HG03196 (cell line): Measurements from ENCODE around the gene ZMYM5.
"Not testable (repeated sequence)": the region's sequence is repeated elsewhere in the genome, so short reads cannot be mapped to it uniquely, and the experiment has no call there.

ENCODE experiments used
- ATAC-seq: cut with Tn5 transposase; IDR thresholded peaks from one replicate; pipeline ENCODE4 v1.9.1; 2021; ENCODE audit not compliant: unreplicated experiment

ZMYM5 gene

GRCh38 chr13:19863323-19864023 is at the start of gene ZMYM5:
Gene ZMYM5 (minus strand): TSS chr13:19863649. CDS start chr13:19852180, 11,469 bp downstream.
- peak; percentile 81 for ATAC-seq

DNA sequence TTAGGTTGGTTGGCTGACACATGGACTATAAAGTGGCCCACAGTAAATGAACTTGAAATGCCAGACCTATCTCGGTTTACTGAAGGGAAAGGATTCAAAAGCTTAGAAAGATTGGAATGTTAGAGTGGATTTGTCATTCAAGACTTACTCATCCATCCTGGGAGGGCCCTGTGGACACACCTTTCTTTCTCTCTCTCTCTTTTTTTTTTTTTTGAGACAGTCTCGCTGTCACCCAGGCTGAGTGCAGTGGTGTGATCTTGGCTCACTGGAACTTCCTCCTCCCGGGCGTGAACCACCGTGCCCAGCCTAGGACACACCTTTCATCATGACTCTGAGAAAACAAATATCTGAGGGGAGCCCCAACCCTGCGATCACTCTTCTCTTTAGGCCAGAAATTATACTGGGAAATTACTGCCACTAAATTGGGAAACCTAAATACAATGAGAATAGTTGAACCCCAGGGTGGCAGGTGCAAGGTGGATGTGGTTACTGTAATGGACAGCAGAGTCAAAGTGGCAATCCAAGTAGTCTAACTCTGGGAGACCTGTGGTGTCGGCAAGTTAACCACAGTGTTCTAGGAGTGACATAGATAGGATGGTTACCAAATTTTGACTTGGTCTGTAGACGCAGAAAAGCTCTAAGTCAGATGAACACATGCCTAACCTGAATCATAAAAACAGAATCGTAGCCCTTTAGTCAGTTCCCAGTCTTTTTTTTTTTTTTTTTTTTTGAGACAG is 47.1 kb upstream of the ZMYM5 start:
- ATAC-seq: no peak

GRCh38 chr13:19908350-19908986 is 45.0 kb upstream of the ZMYM5 start:
- ATAC-seq: no peak

GRCh38 chr13:19905487-19906195 is 42.2 kb upstream of the ZMYM5 start:
- ATAC-seq: not testable (repeated sequence)

DNA sequence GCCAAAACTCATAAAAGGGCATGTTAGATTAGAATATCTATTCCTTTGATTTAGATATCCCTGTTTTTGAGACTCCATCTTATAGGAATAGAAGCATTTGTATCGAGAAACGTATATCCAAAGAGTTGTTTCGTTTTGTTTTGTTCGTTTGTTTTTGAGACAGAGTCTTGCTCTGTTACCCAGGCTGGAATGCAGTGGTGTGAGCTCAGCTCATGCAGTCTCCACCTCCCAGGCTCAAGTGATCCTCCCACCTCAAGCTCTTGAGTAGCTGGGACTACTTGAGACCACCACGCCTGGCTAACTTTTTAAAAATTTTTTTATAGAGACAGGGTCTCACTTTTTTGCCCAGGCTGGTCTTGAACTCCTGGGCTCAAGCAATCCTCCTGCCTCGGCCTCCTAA is 26.6 kb upstream of the ZMYM5 start:
- ATAC-seq: no peak

DNA sequence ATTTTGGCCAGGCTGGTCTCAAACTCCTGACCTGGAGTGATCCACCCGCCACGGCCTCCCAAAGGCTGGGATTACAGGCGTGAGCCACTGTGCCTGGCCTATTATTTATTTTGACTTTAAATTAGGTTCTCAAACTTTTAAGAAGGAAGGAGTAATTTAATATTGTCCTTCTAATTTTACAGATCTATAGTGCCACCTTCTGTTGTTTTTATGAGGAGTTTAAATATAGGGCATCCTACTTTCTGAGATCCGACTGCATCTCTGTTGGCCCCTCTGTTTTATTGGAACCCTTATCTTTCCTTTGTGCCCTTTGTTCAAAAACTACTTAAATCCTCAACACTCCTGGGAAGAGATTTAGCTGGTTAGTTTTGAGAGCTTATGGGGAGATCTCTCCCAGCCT is 25.4 kb upstream of the ZMYM5 start:
- no peak for ATAC-seq

- ATAC-seq: no peak
These were observed 18.8 kb upstream of the ZMYM5 start for GRCh38 chr13:19882231-19882630.

GRCh38 chr13:19881641-19882040 is 18.2 kb upstream of the ZMYM5 start:
- no peak for ATAC-seq

- ATAC-seq: peak; percentile 10
These were observed 1.4 kb upstream of the ZMYM5 start for GRCh38 chr13:19864746-19865309.

GRCh38 chr13:19864024-19864745 is 736 bp upstream of the ZMYM5 start:
- peak; percentile 29 for ATAC-seq

DNA sequence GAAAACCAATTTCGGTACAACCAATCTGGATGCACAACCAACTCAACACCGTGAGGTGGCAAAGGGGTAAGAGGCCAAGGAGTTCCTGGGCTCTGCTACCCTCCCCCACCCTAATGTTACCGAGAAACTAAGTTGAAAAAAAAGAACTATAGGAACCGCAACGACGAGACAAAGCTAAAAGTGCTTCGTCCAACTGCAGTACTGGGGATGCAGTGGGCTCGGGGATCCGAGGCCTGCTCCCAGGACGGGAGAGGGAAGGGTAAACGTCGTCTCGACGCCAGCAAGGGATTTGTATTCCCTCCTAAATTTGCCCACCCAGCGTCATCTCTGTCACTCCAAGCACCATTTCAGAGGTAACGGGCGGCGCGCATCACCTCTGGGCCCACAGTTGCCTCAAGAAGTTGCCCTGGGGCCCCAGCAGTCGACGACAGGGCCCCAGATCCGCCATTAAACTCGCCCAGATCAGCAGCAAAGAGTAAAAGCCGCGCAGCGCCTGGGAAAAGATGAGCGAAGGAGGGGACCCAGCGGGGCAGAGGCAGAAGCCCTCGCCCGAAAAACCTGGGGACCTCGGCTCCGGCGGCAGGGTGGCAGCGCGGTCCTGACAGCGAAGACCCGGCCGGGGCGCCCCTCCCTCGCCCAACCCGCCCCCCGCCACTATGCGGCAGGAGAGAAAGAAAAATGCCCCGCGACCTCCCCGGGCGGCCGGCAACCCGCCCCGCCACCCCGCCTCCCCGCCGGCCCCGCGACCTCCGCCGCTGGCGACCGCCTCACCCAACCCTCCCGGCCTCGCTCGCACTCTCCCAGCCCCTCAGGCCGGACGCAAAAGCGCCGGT is 752 bp downstream of the ZMYM5 start:
- peak; percentile 4 for ATAC-seq

DNA sequence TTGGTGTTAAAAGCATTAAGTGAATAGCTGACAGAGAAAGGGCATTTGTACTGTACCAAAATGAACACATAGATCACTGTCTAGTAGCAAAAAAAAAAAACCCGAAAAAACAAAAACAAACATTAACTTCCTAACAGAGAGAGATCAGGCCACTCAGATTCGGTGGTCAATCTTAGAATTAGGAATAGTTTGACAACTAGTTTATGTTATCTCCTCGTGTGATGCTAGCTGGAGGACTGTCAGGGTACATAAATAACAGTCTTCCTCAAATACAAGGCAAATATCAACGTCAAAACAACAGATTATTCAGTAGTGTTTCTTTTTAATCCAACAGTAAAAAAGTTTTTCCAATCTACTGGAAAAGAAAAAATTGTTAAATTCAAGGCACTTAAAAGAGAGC is 1.7 kb downstream of the ZMYM5 start:
- no peak for ATAC-seq

DNA sequence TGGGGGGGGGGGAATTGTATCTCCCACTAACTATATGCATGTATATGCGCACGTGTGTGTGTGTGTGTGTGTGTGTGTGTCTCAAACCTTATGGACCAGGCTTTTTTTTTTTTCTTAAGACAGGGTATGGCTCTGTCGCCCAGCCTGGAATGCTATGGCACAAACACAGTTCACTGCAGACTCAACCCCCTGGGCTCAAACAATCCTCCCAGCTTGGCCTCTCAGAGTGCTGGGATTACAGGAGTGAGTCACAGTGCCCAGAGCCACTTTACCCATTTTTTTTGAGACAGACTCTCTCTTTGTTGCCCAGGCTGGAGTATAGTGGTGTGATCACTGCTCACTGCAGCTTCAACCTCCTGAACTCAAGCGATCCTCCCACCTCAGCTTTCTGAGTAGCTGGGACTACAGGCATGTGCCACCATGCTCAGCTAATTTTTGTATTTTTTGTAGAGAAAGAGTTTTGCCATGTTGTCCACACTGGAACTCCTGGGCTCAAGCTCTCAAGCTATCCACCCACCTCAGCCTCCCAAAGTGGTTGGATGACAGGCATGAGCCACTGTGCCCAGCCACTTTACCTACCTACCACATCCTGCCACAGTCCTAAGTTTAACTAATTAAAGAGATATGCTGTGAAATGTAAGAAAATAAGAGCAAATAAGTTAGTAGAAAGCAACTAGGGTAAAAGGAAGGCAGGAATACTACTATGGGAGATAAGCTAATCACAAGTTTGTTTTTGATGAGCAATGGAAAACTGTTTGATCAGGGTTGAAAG is 2.4 kb downstream of the ZMYM5 start:
- no peak for ATAC-seq

- not testable (repeated sequence) for ATAC-seq
These were observed 5.8 kb downstream of the ZMYM5 start for GRCh38 chr13:19857637-19858036.

DNA sequence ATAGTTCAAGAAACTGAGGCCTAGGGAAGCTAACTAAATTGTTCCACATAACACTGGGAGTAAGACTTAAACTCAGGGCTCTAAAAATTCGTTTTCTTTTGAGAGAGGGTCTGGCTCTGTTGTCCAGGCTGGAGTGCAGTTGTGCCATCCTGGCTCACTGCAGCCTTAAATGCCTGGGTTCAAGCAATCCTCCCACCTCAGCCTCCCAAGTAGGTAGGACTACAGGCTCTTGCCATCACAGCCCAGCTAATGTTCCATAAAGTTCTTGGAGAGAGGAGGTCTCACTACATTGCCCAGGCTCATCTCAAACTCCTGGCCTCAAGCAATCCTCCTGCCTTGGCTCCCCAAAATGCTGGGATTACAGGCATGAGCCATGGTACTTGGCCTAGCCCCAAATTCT is 10.7 kb downstream of the ZMYM5 start:
- no peak for ATAC-seq

GRCh38 chr13:19845758-19846157 is 17.7 kb downstream of the ZMYM5 start:
- ATAC-seq: no peak

DNA sequence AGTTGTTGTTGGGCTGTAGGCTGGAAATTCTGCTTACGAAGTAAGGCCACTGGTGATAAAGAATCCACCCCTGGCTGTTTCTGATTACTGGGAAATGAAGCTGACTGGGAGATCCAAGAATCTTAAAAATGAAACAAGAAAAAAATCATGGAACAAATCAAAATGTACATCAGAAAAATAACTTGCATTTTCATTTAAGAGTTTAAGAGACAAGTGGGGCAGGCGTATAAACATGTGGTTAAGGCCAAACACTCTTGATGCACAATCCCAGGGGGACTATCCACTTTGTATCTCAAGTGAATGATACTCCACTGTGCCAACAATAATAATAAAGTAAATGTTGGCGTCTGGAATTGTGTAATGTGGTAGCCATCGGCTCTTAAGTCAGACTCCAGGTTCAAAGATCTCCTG is 24.6 kb downstream of the ZMYM5 start:
- no peak for ATAC-seq

- no peak for ATAC-seq
These were observed 27.0 kb downstream of the ZMYM5 start for GRCh38 chr13:19836472-19836871.

DNA sequence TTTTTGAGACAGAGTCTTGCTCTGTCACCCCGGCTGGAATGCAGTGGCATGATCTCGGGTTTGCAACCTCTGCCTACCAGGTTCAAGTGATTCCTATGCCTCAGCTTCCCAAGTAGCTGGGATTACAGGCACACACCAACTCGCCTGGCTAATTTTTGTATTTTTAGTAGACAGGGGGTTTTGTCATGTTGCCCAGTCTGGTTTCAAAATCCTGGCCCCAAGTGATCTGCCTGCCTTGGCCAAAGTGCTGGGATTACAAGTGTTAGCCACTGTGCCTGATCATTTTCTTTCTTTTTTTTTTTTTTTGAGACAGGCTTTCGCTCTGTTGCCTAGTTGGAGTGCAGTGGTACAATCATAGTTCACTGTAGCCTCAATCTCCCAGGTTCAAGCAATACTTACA is 28.7 kb downstream of the ZMYM5 start:
- ATAC-seq: no peak
